22Rv1 (cell line): ENCODE data around the gene SCFD2.

Source experiments
- CTCF ChIP-seq: fragments of 450-650 bp; IDR thresholded peaks from 2 replicates; pipeline ENCODE4 v1.5.1; 2017; ENCODE audit warnings: mild to moderate bottlenecking
- ZFX ChIP-seq: fragments of 450-650 bp; IDR thresholded peaks from 2 replicates; pipeline ENCODE4 v1.6.1; 2017; ENCODE audit warnings: antibody characterized with exemption, borderline replicate concordance

GRCh38 chr4:52910115-52910514, 455.7 kb downstream of the SCFD2 start:
- TF ChIP-seq CTCF (no peak), ZFX (no peak)
